T-cell (primary cell): ENCODE data around the gene CEP63. TPM values are rescaled to one million over a fixed set of nuclear protein-coding genes. Genes with fewer than 3 reads are reported as not detected.

Experiments used
- ATAC-seq, 4 experiments: fragments of 200-7000 bp in 3 of 4; fragments of 150-1000 bp in 1 of 4; cut with Tn5 transposase; replicated peaks in 1 of 4; 1 replicate in 3 of 4; 2 replicates in 1 of 4; pipeline ENCODE4 v1.10.0; 2021; ENCODE audit warnings: moderate library complexity in 3 of 4, mild to moderate bottlenecking in 2 of 4, moderate number of reproducible peaks in 1 of 4
- CTCF ChIA-PET, 2 donors: fragments of 300-600 bp; sonication (Branson Sonifier 250); formaldehyde crosslinking; loops; one replicate each; lab custom pipeline; 2022; ENCODE audit warnings: antibody characterized with exemption in 2 of 2; lab: Charles Lee
- POLR2A ChIA-PET, 2 donors: fragments of 300-600 bp; sonication (Branson Sonifier 250); formaldehyde crosslinking; loops; one replicate each; lab custom pipeline; 2022; ENCODE audit warnings: antibody characterized with exemption in 2 of 2; lab: Charles Lee
- DNase-seq, 35 experiments: peaks; one replicate each; pipeline versions ENCODE4 v3.0.0 to v3.0.0-alpha.2; 2013 to 2023
- H3K27ac ChIP-seq: one replicate; pipeline ENCODE4 v1.5.1; 2013; ENCODE audit warnings: low read length
- H3K27me3 ChIP-seq, 2 experiments: replicated peaks in 1 of 2; 1 replicate in 1 of 2; 2 replicates in 1 of 2; pipeline versions ENCODE4 v1.6.1 to v1.7.0; 2013; ENCODE audit warnings: low read length in 1 of 2, mixed read lengths in 1 of 2; ENCODE audit not compliant: control insufficient read depth in 2 of 2, insufficient read depth in 2 of 2; ENCODE audit errors: extremely low read depth in 1 of 2
- H3K36me3 ChIP-seq, 2 donors: 1 replicate in 1 of 2; 2 replicates in 1 of 2; pipeline versions ENCODE4 v1.6.1 to v1.7.0; 2013; ENCODE audit warnings: low read length in 1 of 2; ENCODE audit not compliant: control insufficient read depth in 2 of 2, insufficient read depth in 1 of 2; ENCODE audit errors: extremely low read depth in 1 of 2
- H3K4me1 ChIP-seq, 2 experiments: 1 replicate in 1 of 2; 2 replicates in 1 of 2; pipeline versions ENCODE4 v1.6.1 to v1.7.0; 2013; ENCODE audit warnings: low read length in 2 of 2, mixed read lengths in 1 of 2; ENCODE audit not compliant: insufficient read depth in 2 of 2, control insufficient read depth in 1 of 2; ENCODE audit errors: extremely low read depth in 1 of 2
- H3K4me3 ChIP-seq, 2 donors: 1 replicate in 1 of 2; 2 replicates in 1 of 2; pipeline versions ENCODE4 v1.5.1 to v1.7.0; 2013; ENCODE audit warnings: mild to moderate bottlenecking in 2 of 2, low read length in 1 of 2, moderate library complexity in 1 of 2; ENCODE audit not compliant: control insufficient read depth in 1 of 2; ENCODE audit errors: extremely low read depth in 1 of 2
- H3K9me3 ChIP-seq: 2 replicates; pipeline ENCODE4 v1.7.0; 2013
- H3K27ac Mint-ChIP-seq, 2 donors: one replicate each; pipeline ENCODE4 v1.8.0; 2020 to 2021; ENCODE audit warnings: mild to moderate bottlenecking in 2 of 2, mixed read lengths in 2 of 2
- H3K27me3 Mint-ChIP-seq, 2 donors: one replicate each; pipeline ENCODE4 v1.8.0; 2021 to 2022; ENCODE audit warnings: mixed read lengths in 2 of 2
- H3K36me3 Mint-ChIP-seq: one replicate; pipeline ENCODE4 v1.8.0; 2021; ENCODE audit warnings: mixed read lengths
- H3K4me1 Mint-ChIP-seq, 3 donors: one replicate each; pipeline ENCODE4 v1.8.0; 2020 to 2022; ENCODE audit warnings: mixed read lengths in 3 of 3, mild to moderate bottlenecking in 1 of 3
- H3K4me3 Mint-ChIP-seq, 3 donors: one replicate each; pipeline ENCODE4 v1.8.0; 2020 to 2022; ENCODE audit warnings: mild to moderate bottlenecking in 3 of 3, mixed read lengths in 3 of 3, moderate library complexity in 3 of 3
- H3K9me3 Mint-ChIP-seq, 3 donors: one replicate each; pipeline ENCODE4 v1.8.0; 2020 to 2022; ENCODE audit warnings: mixed read lengths in 3 of 3
- WGBS: methylation state at CpG from one replicate; pipeline ENCODE4 v1.1.5; 2013; ENCODE audit warnings: missing lambda C conversion rate; ENCODE audit not compliant: insufficient coverage; 5-methylcytosine and 5-hydroxymethylcytosine counted together
- total RNA-seq, 35 experiments: library from RNA in 6 of 35; stranded (reverse) in 6 of 35; fragments of 120-200 nt in 1 of 35; gene quantifications; one replicate each; pipeline versions ENCODE4 v1.2.1 to v1.2.4 and lab custom pipeline; 2013 to 2026

CEP63 gene
- total RNA-seq, 5 donors from 2014 or later (not counting 1 experiment from before 2014, with no cell fraction given), result 21.7 to 26.1 (median 24.6) TPM

DNA sequence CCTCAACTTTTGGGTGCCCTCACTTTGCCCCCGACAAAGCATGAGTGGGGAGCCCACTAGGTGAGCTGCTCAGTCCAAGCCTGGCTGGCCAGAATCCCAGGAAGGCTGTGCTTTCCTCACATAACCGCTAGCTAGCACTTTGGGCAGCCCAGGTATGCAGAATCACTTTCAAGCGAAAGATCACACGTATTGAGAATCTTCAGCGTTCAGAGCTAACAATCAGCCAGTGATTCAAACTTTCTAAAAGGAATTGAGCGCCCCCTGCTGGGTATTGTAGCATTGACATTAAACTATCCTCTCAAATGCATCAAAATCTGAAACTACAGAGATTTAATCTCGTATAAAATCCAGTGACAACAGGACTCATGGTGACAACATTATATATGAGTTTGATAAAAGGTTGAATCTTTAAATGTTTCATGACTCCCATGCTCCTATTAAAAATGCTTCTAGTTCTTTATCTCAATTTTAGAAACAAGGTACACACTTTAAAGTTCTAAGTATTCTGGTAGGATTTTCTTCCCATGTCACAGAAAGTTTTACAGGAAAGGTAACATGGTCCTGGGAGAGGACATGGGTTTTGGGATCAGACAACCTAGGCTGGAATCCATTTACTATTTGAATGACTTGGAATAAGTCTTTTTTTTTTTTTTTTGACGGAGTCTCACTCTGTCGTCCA lies 11.8 kb upstream of the CEP63 start:
- Mint-ChIP-seq H3K27ac (no peak overlapping the region), H3K4me1 (peaks cover 0 to 5% (median 3%) of the 10 kb centered on the region in 3 donors), H3K36me3 (peaks cover 29% of the 10 kb centered on the region), H3K9me3 (no peaks in the 10 kb centered on the region), H3K4me3 (no peak overlapping the region), H3K27me3 (no peaks in the 10 kb centered on the region)
- DNase-seq (peak; percentile 31 to 90 (median 70)), ATAC-seq (peak; percentile 70 to 86 (median 76))
- H3K4me1 ChIP-seq, result peaks cover 0 to 3% of the 10 kb centered on the region in 2 experiments
- no peak overlapping the region for H3K27ac ChIP-seq
- POLR2A ChIA-PET, result no interaction called here
- CTCF ChIA-PET, result interaction anchor here (0.6 to 3.3 kb wide), 29 partner anchors 8 to 1743 kb away, joined by 3 to 28 read pairs (median 3); partner anchors contain the start of genes ANAPC13 (in 1 of the 2) and CEP63 (in 1 of the 2)
- H3K36me3 ChIP-seq, result peaks cover 3 to 31% of the 10 kb centered on the region in 2 donors
- H3K4me3 ChIP-seq, result no peak overlapping the region
- WGBS, result 20% methylated on average over 5 of the region's 9 CpGs
- H3K27me3 ChIP-seq, result no peaks in the 10 kb centered on the region
- H3K9me3 ChIP-seq, result no peaks in the 10 kb centered on the region

DNA sequence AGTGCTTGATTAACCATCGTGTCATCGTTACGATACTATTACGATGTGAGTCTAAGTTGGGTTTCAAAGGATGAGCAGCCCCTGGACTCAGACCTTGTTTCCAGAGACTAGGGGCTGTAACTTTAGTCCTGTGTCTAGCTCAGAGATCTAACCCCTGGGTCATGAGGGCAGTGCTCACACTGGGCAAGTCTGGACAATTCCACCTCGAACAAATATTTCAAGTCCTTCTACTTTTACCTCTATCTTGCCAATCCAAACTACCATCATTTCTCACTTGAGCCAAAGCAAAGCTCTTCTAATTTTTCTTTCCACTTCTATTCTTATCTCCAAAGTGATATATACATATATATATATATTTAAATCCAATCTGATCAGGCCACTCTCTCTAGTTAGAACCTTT lies 10.9 kb upstream of the CEP63 start:
- H3K9me3 ChIP-seq, result no peaks in the 10 kb centered on the region
- Mint-ChIP-seq H3K9me3 (no peaks in the 10 kb centered on the region), H3K36me3 (peaks cover 32% of the 10 kb centered on the region), H3K4me1 (peaks cover 0 to 5% (median 3%) of the 10 kb centered on the region in 3 donors), H3K4me3 (no peak overlapping the region), H3K27ac (no peak overlapping the region), H3K27me3 (no peaks in the 10 kb centered on the region)
- DNase-seq (no peak), ATAC-seq (no peak)
- POLR2A ChIA-PET, result no interaction called here
- 99% methylated on average over 5 of the region's 5 CpGs for WGBS
- H3K4me1 ChIP-seq, result peaks cover 0 to 3% of the 10 kb centered on the region in 2 experiments
- H3K27me3 ChIP-seq, result no peaks in the 10 kb centered on the region
- H3K4me3 ChIP-seq, result no peak overlapping the region
- peaks cover 3 to 39% of the 10 kb centered on the region in 2 donors for H3K36me3 ChIP-seq
- CTCF ChIA-PET, result interaction anchor here (0.6 to 3.3 kb wide), 11 partner anchors 9 to 277 kb away, joined by 3 to 21 read pairs (median 4); partner anchors contain the start of genes ANAPC13 (in 1 of the 2) and CEP63 (in 1 of the 2)
- no peak overlapping the region for H3K27ac ChIP-seq

DNA sequence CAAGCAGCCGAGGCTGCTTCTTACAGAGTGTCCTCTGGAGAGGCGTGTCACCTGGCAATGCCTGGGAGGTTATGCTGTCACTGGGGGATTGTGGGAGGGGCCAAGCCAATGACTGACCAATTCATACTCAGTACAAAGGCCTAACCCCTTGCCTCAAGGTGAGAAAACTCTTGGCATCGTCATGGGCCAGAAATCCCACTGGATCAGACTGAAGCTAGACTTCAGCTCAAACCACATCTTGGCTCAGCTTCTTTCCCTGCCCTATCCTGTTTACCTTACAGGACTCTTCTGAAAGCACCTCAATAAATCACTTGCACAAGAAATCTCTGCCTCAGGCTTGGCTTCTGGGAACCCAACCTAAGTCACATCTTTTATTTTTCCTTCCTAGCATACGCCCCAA lies 9.6 kb upstream of the CEP63 start:
- H3K4me1 Mint-ChIP-seq, result peaks cover 0 to 6% (median 3%) of the 10 kb centered on the region in 3 donors
- POLR2A ChIA-PET, result no interaction called here
- ATAC-seq (no peak), DNase-seq (no peak)
- Histone ChIP-seq H3K4me1 (peaks cover 0 to 3% of the 10 kb centered on the region in 2 experiments), H3K27ac (no peak overlapping the region), H3K27me3 (no peaks in the 10 kb centered on the region), H3K9me3 (no peaks in the 10 kb centered on the region), H3K36me3 (peaks cover 3 to 52% of the 10 kb centered on the region in 2 donors), H3K4me3 (no peak overlapping the region)
- no peak overlapping the region for H3K27ac Mint-ChIP-seq
- H3K36me3 Mint-ChIP-seq, result peaks cover 40% of the 10 kb centered on the region
- CTCF ChIA-PET, result interaction anchor here (0.5 to 2.5 kb wide), 11 partner anchors 9 to 264 kb away, joined by 3 to 15 read pairs (median 6); partner anchors contain the start of genes ANAPC13 (in 1 of the 2) and CEP63 (in 1 of the 2)
- no peaks in the 10 kb centered on the region for H3K27me3 Mint-ChIP-seq
- no peaks in the 10 kb centered on the region for H3K9me3 Mint-ChIP-seq
- 100% methylated on average over 1 of the region's 4 CpGs for WGBS
- H3K4me3 Mint-ChIP-seq, result no peak overlapping the region

DNA sequence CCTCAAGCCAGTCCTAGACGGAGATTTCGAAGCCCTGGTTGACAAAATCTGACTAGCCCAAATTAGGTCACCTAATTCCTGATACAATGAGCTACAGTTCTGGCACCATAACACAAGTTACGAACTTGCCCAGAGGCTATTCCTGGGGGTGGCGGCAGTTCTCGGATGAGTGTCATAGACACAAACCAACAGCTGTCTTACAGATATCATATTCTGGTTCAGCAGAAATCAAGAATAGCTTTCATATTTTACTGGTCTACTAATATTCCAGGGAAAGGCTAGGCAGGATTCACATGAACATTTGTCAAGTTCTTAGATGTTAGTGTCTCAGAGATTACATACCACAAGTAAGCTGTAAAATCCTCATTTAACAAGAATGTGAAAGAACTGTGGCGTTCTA lies 8.9 kb upstream of the CEP63 start:
- DNase-seq (no peak), ATAC-seq (no peak)
- Histone ChIP-seq H3K4me3 (no peak overlapping the region), H3K9me3 (no peaks in the 10 kb centered on the region), H3K4me1 (peaks cover 0 to 3% of the 10 kb centered on the region in 2 experiments), H3K36me3 (peaks cover 3 to 58% of the 10 kb centered on the region in 2 donors), H3K27ac (no peak overlapping the region), H3K27me3 (no peaks in the 10 kb centered on the region)
- Mint-ChIP-seq H3K4me3 (no peak overlapping the region), H3K27me3 (no peaks in the 10 kb centered on the region), H3K4me1 (peaks cover 0 to 6% (median 3%) of the 10 kb centered on the region in 3 donors), H3K27ac (no peak overlapping the region), H3K9me3 (no peaks in the 10 kb centered on the region), H3K36me3 (peaks cover 39% of the 10 kb centered on the region)
- CTCF ChIA-PET, result interaction anchor here (0.6 to 2.5 kb wide), 15 partner anchors 9 to 276 kb away, joined by 3 to 15 read pairs (median 5); partner anchors contain the start of genes ANAPC13 (in 1 of the 2) and CEP63 (in 1 of the 2)
- 100% methylated on average over 2 of the region's 6 CpGs for WGBS
- POLR2A ChIA-PET, result no interaction called here

DNA sequence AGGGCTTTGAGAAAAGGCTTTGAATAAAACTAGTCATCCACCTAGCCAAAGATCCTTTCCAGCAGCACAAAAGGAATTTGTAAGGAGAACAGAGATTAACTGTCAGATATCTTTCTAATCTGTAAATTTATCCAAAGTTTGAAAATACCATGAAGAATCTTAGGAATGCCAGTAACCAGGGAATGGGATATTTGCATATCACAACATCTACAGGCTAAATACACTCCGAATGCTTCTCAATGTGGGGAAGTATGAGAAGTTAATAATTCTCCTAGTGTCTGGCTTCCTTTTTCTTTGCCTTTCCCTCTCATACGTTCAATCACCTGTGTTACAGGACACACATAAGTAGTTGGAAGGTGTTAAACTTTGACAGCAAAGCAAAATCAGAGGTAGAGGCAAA lies 7.9 kb upstream of the CEP63 start:
- POLR2A ChIA-PET, result no interaction called here
- ATAC-seq (no peak), DNase-seq (no peak)
- no CpG with 5 or more reads among the region's 2 CpGs for WGBS
- Histone ChIP-seq H3K36me3 (peaks cover 3 to 65% of the 10 kb centered on the region in 2 donors), H3K27ac (no peak overlapping the region), H3K4me1 (peaks cover 0 to 3% of the 10 kb centered on the region in 2 experiments), H3K4me3 (no peak overlapping the region), H3K9me3 (no peaks in the 10 kb centered on the region), H3K27me3 (no peaks in the 10 kb centered on the region)
- Mint-ChIP-seq H3K27me3 (no peaks in the 10 kb centered on the region), H3K4me3 (no peak overlapping the region), H3K4me1 (peaks cover 6 to 12% (median 7%) of the 10 kb centered on the region in 3 donors), H3K27ac (no peak overlapping the region), H3K36me3 (peaks cover 47% of the 10 kb centered on the region), H3K9me3 (no peaks in the 10 kb centered on the region)
- CTCF ChIA-PET, result interaction anchor here (0.5 to 2.5 kb wide), 13 partner anchors 8 to 277 kb away, joined by 3 to 15 read pairs (median 4); partner anchors contain the start of genes ANAPC13 (in 1 of the 2) and CEP63 (in 1 of the 2)

DNA sequence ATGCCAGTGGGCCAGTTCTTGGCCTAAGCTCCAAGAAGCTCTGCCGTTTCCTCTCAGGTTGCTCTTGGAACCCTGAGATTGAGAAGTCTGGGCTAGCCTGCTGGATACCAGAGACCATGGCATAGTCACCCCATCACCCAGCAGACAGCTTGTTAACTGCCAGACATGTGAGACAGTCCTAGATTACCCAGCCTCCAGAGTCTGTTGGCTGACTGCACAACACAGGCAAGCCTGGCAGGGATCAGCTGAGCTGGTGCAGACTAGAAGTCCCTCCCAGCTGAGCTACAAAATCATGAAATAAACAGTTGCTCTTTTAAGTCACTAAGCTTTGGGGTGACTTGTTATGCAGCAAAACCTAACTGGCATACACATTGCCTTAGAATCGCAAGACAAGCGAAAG lies 5.3 kb upstream of the CEP63 start:
- H3K4me1 Mint-ChIP-seq, result peaks cover 23 to 28% (median 28%) of the 10 kb centered on the region in 3 donors
- no peak overlapping the region for H3K27ac Mint-ChIP-seq
- Histone ChIP-seq H3K9me3 (no peaks in the 10 kb centered on the region), H3K36me3 (peaks cover 3 to 65% of the 10 kb centered on the region in 2 donors), H3K27me3 (no peaks in the 10 kb centered on the region), H3K4me1 (peaks cover 9 to 21% of the 10 kb centered on the region in 2 experiments), H3K27ac (no peak overlapping the region), H3K4me3 (no peak overlapping the region)
- H3K9me3 Mint-ChIP-seq, result no peaks in the 10 kb centered on the region
- no peaks in the 10 kb centered on the region for H3K27me3 Mint-ChIP-seq
- ATAC-seq, result no peak
- no peak for DNase-seq
- POLR2A ChIA-PET, result no interaction called here
- WGBS, result 100% methylated on average over 2 of the region's 3 CpGs
- peaks cover 47% of the 10 kb centered on the region for H3K36me3 Mint-ChIP-seq
- CTCF ChIA-PET, result interaction anchor here (0.6 to 1.0 kb wide), 5 partner anchors 11 to 1036 kb away, joined by 3 read pairs; no protein-coding TSS in a partner anchor
- H3K4me3 Mint-ChIP-seq, result no peak overlapping the region
